IPS-20b (cell line): ENCODE results near the gene INMT.

Experiments
- H3K27ac ChIP-seq: one replicate; pipeline ENCODE4 v1.5.1; 2013; ENCODE audit warnings: low read length
- H3K27me3 ChIP-seq: 2 replicates; pipeline ENCODE4 v1.6.1; 2013; ENCODE audit warnings: mild to moderate bottlenecking, low read length, inconsistent platforms; ENCODE audit not compliant: insufficient read depth
- H3K36me3 ChIP-seq: 2 replicates; pipeline ENCODE4 v1.6.1; 2013; ENCODE audit warnings: low read depth, mild to moderate bottlenecking, inconsistent platforms, low read length, moderate library complexity; ENCODE audit not compliant: insufficient read depth
- H3K4me1 ChIP-seq: 2 replicates; pipeline ENCODE4 v1.6.1; 2013; ENCODE audit warnings: mild to moderate bottlenecking, control low read depth, inconsistent platforms, low read length, moderate library complexity; ENCODE audit not compliant: insufficient read depth
- H3K4me3 ChIP-seq: 2 replicates; pipeline ENCODE4 v1.5.1; 2013; ENCODE audit warnings: mild to moderate bottlenecking, low read length, inconsistent platforms
- H3K9ac ChIP-seq: 2 replicates; pipeline ENCODE4 v1.6.1; 2013; ENCODE audit warnings: low read depth, mild to moderate bottlenecking, inconsistent platforms, low read length, moderate library complexity
- H3K9me3 ChIP-seq: 2 replicates; pipeline ENCODE4 v1.6.1; 2013; ENCODE audit warnings: mild to moderate bottlenecking, low read depth, low read length, inconsistent platforms; ENCODE audit not compliant: insufficient read depth

Gene INMT

DNA sequence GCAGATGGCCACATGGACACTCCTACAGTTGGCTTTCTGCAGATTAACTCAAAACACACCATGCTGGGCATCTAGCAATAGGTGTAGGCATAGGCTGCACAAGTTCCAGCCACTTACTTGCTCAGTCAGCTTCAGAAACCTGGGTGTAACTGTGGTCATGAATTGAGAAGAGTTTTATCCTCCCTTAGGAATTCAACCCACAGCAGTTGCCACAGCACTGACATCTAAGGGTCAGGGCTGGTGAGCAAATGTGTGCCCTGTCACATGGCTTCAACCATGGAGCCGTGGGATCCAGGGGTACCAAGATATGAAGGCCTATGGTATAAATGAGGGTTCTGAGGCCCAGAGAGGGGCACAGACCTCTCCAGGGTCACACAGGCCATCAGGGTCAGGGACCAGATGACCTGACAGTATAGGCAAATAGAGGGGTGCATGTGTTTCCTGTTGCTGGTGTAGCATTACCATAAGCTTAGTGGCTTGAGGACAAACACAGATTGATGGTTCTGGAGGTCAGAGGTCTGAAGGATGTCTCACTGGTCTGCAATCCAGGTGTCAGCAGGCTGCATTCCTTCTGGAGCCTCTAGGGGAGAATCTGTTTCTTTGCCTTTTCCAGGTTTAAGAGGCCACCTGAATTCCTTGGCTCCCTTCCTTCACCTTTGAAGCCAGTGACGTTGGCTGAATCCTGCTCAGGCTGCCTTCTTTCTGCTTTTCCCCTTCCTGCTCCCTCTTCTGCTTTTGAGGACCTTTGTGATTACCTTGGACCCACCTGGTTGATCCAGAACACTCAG lies 43.4 kb downstream of the INMT start:
- H3K9me3 ChIP-seq = no peaks in the 10 kb centered on the region
- H3K27ac ChIP-seq = no peak overlapping the region
- H3K36me3 ChIP-seq = peaks cover 13% of the 10 kb centered on the region; the same call in 1 of the 2 replicates
- H3K4me3 ChIP-seq = no peak overlapping the region
- no peak overlapping the region for H3K9ac ChIP-seq
- H3K27me3 ChIP-seq = no peaks in the 10 kb centered on the region
- H3K4me1 ChIP-seq = no peaks in the 10 kb centered on the region; the same call in 1 of the 2 replicates

DNA sequence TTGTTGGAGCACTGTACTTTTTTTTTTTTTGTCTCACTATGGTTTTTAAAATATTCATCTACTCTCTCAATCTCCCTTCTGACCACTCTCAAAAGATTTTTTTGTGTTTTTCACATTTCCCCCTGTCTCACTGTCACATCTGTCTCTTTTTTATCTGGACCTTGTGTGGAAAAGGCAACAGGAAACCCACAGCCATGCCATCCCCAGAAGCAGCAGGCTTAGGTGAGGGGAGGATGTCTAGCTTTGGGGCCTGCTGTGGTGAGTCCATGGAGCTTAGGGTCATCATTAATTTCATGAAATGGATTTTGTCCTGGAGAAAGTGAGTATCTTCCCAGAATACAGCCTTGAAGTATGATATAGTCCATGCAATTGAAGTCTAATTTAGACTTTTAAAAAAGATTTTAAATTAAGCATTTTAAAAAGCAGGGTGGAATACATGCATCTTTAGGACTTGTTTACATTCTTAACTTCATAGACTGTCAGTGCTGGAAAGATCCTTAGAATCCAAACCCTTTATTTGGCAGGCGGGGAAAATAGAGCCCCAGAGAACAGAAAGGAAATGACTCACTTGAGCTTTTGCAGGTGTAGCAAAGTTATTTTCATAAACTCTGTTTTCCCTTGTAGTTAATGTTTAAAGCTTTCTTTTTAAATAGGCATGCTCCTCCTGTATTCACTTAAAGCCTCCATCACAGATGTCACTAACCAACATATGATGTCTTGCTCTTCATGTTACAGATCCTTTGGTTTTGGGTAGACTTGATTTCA lies 44.4 kb downstream of the INMT start:
- Histone ChIP-seq H3K4me3 (no peak overlapping the region), H3K27ac (no peak overlapping the region), H3K9ac (no peak overlapping the region), H3K9me3 (no peaks in the 10 kb centered on the region), H3K4me1 (no peaks in the 10 kb centered on the region; the same call in 1 of the 2 replicates), H3K27me3 (no peaks in the 10 kb centered on the region), H3K36me3 (peaks cover 13% of the 10 kb centered on the region; the same call in 1 of the 2 replicates)

- H3K4me1 ChIP-seq = no peaks in the 10 kb centered on the region; the same call in 1 of the 2 replicates
- H3K4me3 ChIP-seq = no peak overlapping the region
- no peak overlapping the region for H3K27ac ChIP-seq
- no peaks in the 10 kb centered on the region for H3K9me3 ChIP-seq
- H3K27me3 ChIP-seq = no peaks in the 10 kb centered on the region
- no peak overlapping the region for H3K9ac ChIP-seq
- peaks cover 7% of the 10 kb centered on the region; the same call in 1 of the 2 replicates for H3K36me3 ChIP-seq
These were observed 45.5 kb downstream of the INMT start for GRCh38 chr7:30797176-30798040.

GRCh38 chr7:30799206-30799975 lies 47.5 kb downstream of the INMT start:
- Histone ChIP-seq H3K9me3 (no peaks in the 10 kb centered on the region), H3K27ac (no peak overlapping the region), H3K4me1 (no peaks in the 10 kb centered on the region; the same call in 1 of the 2 replicates), H3K4me3 (no peak overlapping the region), H3K36me3 (no peaks in the 10 kb centered on the region; the same call in 1 of the 2 replicates), H3K27me3 (no peaks in the 10 kb centered on the region), H3K9ac (no peak overlapping the region)

DNA sequence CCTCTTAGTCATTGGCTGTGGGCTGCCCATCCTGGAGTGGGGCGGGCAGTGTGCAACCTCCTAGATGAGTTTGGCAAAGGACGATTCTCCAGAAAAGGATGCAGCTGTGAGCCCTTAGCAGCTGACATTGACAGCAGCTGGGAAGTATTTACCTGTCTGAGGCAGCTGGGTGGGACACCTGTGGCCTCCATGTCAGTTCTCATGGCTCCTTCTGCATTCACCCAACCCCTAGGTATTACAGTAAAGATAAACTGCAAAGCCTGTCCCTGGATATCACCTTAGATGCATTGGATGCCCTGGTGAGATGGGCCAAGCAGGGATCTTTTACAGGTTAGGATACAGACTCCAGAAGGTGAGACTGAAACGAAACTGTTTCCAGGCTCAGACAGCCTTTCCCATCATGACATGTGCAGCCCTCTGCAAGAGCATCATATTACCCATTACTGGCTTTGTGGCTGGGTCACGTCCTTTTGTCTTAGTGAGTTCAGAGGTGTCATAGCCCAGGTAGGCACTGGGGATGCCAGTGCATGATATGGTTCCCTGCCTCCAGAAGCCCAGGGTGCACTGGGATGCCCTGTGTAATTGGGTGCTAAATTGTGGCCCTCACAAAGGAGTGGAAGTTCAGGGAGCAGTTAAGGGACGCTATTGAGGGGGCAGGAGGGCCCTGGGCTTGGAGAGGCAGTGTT lies 48.2 kb downstream of the INMT start:
- Histone ChIP-seq H3K9me3 (no peaks in the 10 kb centered on the region), H3K36me3 (no peaks in the 10 kb centered on the region; the same call in 1 of the 2 replicates), H3K27me3 (no peaks in the 10 kb centered on the region), H3K9ac (no peak overlapping the region), H3K4me1 (no peaks in the 10 kb centered on the region; the same call in 1 of the 2 replicates), H3K27ac (no peak overlapping the region), H3K4me3 (no peak overlapping the region)

DNA sequence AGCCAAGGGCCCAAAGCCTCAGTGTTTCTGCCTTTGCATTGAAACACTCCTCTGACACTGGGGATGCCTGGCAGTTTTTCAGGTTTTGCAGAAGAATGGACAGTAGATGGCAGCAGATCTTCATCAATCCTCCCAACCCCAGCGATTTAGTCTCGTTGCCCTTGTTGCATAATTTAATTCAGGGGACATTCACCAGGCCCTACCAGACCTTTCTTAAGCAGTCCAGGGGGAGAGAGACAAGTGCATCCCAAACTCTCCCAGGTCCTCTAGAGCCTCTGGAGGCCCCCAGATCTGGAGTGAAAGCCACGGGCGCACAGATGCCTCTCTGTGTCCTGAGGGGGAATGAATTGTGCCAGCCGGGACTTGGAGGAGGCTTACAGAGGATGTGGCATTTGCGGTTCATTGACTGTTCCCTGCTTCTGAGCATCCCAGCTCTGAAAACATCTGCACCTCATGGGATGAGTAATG lies 48.9 kb downstream of the INMT start:
- Histone ChIP-seq H3K36me3 (no peaks in the 10 kb centered on the region; the same call in 1 of the 2 replicates), H3K27me3 (no peaks in the 10 kb centered on the region), H3K4me1 (no peaks in the 10 kb centered on the region), H3K9ac (no peak overlapping the region), H3K4me3 (no peak overlapping the region), H3K27ac (no peak overlapping the region), H3K9me3 (no peaks in the 10 kb centered on the region)

DNA sequence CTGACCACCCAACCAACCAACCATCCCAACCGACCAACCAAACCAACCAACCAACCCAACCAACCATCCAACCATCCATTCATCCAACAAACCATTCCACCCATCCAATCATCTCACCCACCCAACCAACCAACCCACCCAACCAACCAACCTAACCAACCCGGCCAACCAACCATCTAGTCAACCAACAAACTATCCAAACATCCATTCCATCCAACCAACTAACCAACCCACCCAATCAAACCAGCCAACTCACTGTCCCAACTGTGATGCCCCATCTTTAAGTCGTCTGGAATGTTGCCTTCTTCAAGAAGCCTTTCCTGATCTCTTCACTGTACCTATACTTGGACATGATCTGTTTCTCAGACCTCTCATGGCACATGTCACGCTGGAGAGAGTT lies 50.9 kb downstream of the INMT start:
- H3K4me3 ChIP-seq = no peak overlapping the region

GRCh38 chr7:30804078-30804661 lies 52.2 kb downstream of the INMT start:
- H3K9me3 ChIP-seq = no peaks in the 10 kb centered on the region
- no peak overlapping the region for H3K4me3 ChIP-seq
- H3K36me3 ChIP-seq = no peaks in the 10 kb centered on the region; the same call in 1 of the 2 replicates
- H3K27me3 ChIP-seq = no peaks in the 10 kb centered on the region
- H3K9ac ChIP-seq = no peak overlapping the region
- no peak overlapping the region for H3K27ac ChIP-seq
- no peaks in the 10 kb centered on the region for H3K4me1 ChIP-seq

More for the DNA sequence above, 50.9 kb downstream of the INMT start:
- H3K9ac ChIP-seq = no peak overlapping the region
- H3K9me3 ChIP-seq = no peaks in the 10 kb centered on the region
- no peaks in the 10 kb centered on the region for H3K4me1 ChIP-seq
- H3K27ac ChIP-seq = no peak overlapping the region
- H3K27me3 ChIP-seq = no peaks in the 10 kb centered on the region
- H3K36me3 ChIP-seq = no peaks in the 10 kb centered on the region; the same call in 1 of the 2 replicates

GRCh38 chr7:30805081-30805691 lies 53.3 kb downstream of the INMT start:
- Histone ChIP-seq H3K27ac (no peak overlapping the region), H3K4me3 (no peak overlapping the region), H3K4me1 (no peaks in the 10 kb centered on the region), H3K36me3 (no peaks in the 10 kb centered on the region; the same call in 1 of the 2 replicates), H3K9ac (no peak overlapping the region), H3K27me3 (no peaks in the 10 kb centered on the region), H3K9me3 (no peaks in the 10 kb centered on the region)

DNA sequence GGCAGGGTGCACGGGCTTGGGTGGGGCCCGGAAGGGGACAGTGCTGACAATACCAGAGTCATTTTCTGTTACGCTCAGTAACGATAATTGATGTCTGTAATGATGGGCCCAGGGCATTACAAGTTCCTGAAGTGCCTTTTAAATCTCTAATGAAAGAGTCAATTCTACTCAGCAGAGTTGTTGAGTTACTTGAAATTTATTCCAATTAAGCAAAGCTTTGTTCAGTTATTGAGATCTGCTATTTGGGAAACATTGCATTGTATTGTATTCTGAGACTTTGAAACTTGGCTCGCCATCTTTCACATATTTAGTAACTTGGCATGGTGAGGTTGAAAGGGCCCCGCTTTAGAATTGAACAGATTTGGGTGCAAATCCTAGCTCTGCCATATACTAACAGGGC lies 54.0 kb downstream of the INMT start:
- Histone ChIP-seq H3K4me1 (no peaks in the 10 kb centered on the region), H3K9ac (no peak overlapping the region), H3K27me3 (no peaks in the 10 kb centered on the region), H3K36me3 (no peaks in the 10 kb centered on the region; the same call in 1 of the 2 replicates), H3K4me3 (no peak overlapping the region), H3K9me3 (no peaks in the 10 kb centered on the region), H3K27ac (no peak overlapping the region)
